ENCODE measurements around the gene RTTN. TPM values are rescaled to one million over a fixed set of nuclear protein-coding genes. Genes with fewer than 3 reads are reported as not detected.

The RTTN gene
- total RNA-seq, 1 experiment from 2014 or later, result 21.5 TPM

DNA sequence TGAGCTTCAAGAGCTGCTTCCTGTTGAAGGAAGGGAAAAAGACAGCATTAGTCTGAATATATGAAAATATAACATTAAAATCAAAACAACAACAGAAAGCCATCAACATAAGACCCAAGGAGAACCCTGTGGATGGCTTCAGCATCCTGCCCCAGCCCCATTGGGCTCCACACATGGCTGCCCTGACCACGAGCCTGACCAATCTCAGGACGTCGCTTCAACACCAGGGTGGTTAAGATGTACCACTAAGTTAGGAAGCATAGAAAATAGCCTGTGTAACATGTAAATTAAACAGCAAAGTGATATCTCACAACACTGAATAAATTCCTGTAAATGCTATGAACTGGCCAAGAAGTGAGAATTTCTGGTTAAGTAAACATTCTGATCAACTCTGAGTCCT is 180.7 kb downstream of the RTTN start:
- H3K36me3 Mint-ChIP-seq, result peaks cover 23% of the 10 kb centered on the region
- POLR2A ChIA-PET, result no interaction called here

GRCh38 chr18:70024093-70024492 is 181.4 kb downstream of the RTTN start:
- ChIA-PET POLR2A (no interaction called here), CTCF (no interaction called here)
- Mint-ChIP-seq H3K36me3 (peaks cover 23% of the 10 kb centered on the region), H3K4me1 (peaks cover 6% of the 10 kb centered on the region), H3K27ac (no peak overlapping the region), H3K27me3 (ENCODE audit: low read depth) (no peaks in the 10 kb centered on the region), H3K4me3 (no peak overlapping the region), H3K9me3 (no peaks in the 10 kb centered on the region)
- TF ChIP-seq ZBTB43 (CRISPR knock-in tag; IDR thresholded peaks at IDR 0.05), result no peak
- DNase-seq (ENCODE audit: low spot score), result no peak
- ATAC-seq, result no peak

More for the DNA sequence above, 180.7 kb downstream of the RTTN start:
- DNase-seq (ENCODE audit: low spot score) (no peak), ATAC-seq (no peak)
- Mint-ChIP-seq H3K27ac (no peak overlapping the region), H3K4me1 (peaks cover 6% of the 10 kb centered on the region), H3K4me3 (no peak overlapping the region), H3K27me3 (ENCODE audit: low read depth) (no peaks in the 10 kb centered on the region), H3K9me3 (no peaks in the 10 kb centered on the region)
- TF ChIP-seq ZNF263 (CRISPR knock-in tag; IDR thresholded peaks at IDR 0.05; ENCODE audit: low read depth) (no peak), HMGA2 (CRISPR knock-in tag; IDR thresholded peaks at IDR 0.05) (no peak), AR (CRISPR knock-in tag; IDR thresholded peaks at IDR 0.05) (no peak), ZNF396 (CRISPR knock-in tag; IDR thresholded peaks at IDR 0.05; ENCODE audit: borderline replicate concordance) (no peak), GTF2I (CRISPR knock-in tag; conservative IDR thresholded peaks at IDR 0.05) (no peak), NFE2L1 (CRISPR knock-in tag; IDR thresholded peaks at IDR 0.05) (no peak)
- TF ChIP-seq, protein P1, sequence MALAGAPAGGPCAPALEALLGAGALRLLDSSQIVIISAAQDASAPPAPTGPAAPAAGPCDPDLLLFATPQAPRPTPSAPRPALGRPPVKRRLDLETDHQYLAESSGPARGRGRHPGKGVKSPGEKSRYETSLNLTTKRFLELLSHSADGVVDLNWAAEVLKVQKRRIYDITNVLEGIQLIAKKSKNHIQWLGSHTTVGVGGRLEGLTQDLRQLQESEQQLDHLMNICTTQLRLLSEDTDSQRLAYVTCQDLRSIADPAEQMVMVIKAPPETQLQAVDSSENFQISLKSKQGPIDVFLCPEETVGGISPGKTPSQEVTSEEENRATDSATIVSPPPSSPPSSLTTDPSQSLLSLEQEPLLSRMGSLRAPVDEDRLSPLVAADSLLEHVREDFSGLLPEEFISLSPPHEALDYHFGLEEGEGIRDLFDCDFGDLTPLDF (CRISPR knock-in tag; IDR thresholded peaks at IDR 0.05), result no peak
- CTCF ChIA-PET, result no interaction called here

GRCh38 chr18:70022636-70023035 is 182.9 kb downstream of the RTTN start:
- DNase-seq (ENCODE audit: low spot score) (no peak), ATAC-seq (no peak)
- Mint-ChIP-seq H3K4me1 (peaks cover 6% of the 10 kb centered on the region), H3K4me3 (no peak overlapping the region), H3K27ac (no peak overlapping the region), H3K9me3 (no peaks in the 10 kb centered on the region), H3K27me3 (ENCODE audit: low read depth) (no peaks in the 10 kb centered on the region), H3K36me3 (peaks cover 19% of the 10 kb centered on the region)
- TF ChIP-seq CBFB (CRISPR knock-in tag; IDR thresholded peaks at IDR 0.05; ENCODE audit: low read depth), result no peak
- TF ChIP-seq ZNF416 (CRISPR knock-in tag; IDR thresholded peaks at IDR 0.05), result no peak
- TF ChIP-seq NR1H2 (CRISPR knock-in tag; IDR thresholded peaks at IDR 0.05), result no peak
- TF ChIP-seq ZNF317 (CRISPR knock-in tag; IDR thresholded peaks at IDR 0.05; ENCODE audit: borderline replicate concordance, low read depth), result no peak
- no peak for TF ChIP-seq ZBTB21 (CRISPR knock-in tag; IDR thresholded peaks at IDR 0.05; ENCODE audit: borderline replicate concordance)
- no peak for TF ChIP-seq NFE2L1 (CRISPR knock-in tag; IDR thresholded peaks at IDR 0.05)
- TF ChIP-seq JUN (CRISPR knock-in tag; IDR thresholded peaks at IDR 0.05), result no peak
- TF ChIP-seq SOX15 (CRISPR knock-in tag; IDR thresholded peaks at IDR 0.05), result no peak
- no peak for TF ChIP-seq RELA (CRISPR knock-in tag; IDR thresholded peaks at IDR 0.05; ENCODE audit: borderline replicate concordance)
- TF ChIP-seq PRRX2 (CRISPR knock-in tag; IDR thresholded peaks at IDR 0.05), result no peak
- no peak for TF ChIP-seq OVOL2 (CRISPR knock-in tag; IDR thresholded peaks at IDR 0.05; ENCODE audit: borderline replicate concordance)
- no peak for TF ChIP-seq TEAD4 (CRISPR knock-in tag; IDR thresholded peaks at IDR 0.05)
- TF ChIP-seq, protein P2, sequence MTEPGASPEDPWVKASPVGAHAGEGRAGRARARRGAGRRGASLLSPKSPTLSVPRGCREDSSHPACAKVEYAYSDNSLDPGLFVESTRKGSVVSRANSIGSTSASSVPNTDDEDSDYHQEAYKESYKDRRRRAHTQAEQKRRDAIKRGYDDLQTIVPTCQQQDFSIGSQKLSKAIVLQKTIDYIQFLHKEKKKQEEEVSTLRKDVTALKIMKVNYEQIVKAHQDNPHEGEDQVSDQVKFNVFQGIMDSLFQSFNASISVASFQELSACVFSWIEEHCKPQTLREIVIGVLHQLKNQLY (CRISPR knock-in tag; IDR thresholded peaks at IDR 0.05), result no peak
- no peak for TF ChIP-seq ATF2 (CRISPR knock-in tag; IDR thresholded peaks at IDR 0.05; ENCODE audit: borderline replicate concordance, low read depth)
- TF ChIP-seq RORB (CRISPR knock-in tag; IDR thresholded peaks at IDR 0.05), result no peak
- ChIA-PET POLR2A (no interaction called here), CTCF (no interaction called here)
